ENCODE data around the gene SLX4IP.

DNA sequence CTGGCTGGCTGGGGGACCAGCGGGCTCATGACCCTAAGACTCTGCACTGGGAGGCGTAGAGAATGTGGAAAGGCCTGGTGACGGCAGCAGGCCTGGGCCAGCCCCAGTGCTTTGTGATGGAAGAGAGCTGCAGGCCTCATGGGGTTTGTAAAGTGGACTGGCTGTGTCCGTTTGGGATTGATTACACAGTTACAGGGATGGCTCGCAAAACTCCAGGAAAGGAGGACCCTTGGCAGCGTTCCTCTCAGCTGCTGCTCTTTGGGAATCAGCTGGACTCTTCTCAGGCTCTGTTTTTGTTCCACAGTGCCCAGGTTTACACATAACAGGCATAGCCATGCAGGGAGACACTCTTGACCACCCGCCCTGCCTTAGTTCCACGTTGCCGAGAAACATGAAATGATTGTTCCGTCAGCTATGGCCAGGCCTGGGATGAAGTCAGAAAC, 89.0 kb downstream of the SLX4IP start:
- TF ChIP-seq, protein P1, sequence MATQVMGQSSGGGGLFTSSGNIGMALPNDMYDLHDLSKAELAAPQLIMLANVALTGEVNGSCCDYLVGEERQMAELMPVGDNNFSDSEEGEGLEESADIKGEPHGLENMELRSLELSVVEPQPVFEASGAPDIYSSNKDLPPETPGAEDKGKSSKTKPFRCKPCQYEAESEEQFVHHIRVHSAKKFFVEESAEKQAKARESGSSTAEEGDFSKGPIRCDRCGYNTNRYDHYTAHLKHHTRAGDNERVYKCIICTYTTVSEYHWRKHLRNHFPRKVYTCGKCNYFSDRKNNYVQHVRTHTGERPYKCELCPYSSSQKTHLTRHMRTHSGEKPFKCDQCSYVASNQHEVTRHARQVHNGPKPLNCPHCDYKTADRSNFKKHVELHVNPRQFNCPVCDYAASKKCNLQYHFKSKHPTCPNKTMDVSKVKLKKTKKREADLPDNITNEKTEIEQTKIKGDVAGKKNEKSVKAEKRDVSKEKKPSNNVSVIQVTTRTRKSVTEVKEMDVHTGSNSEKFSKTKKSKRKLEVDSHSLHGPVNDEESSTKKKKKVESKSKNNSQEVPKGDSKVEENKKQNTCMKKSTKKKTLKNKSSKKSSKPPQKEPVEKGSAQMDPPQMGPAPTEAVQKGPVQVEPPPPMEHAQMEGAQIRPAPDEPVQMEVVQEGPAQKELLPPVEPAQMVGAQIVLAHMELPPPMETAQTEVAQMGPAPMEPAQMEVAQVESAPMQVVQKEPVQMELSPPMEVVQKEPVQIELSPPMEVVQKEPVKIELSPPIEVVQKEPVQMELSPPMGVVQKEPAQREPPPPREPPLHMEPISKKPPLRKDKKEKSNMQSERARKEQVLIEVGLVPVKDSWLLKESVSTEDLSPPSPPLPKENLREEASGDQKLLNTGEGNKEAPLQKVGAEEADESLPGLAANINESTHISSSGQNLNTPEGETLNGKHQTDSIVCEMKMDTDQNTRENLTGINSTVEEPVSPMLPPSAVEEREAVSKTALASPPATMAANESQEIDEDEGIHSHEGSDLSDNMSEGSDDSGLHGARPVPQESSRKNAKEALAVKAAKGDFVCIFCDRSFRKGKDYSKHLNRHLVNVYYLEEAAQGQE (IDR thresholded peaks at IDR 0.05; ENCODE audit: insufficient read depth in 1 of 2, low read depth in 2 of 2, low read length in 2 of 2): no peak
- no peak for TF ChIP-seq TAF1 (IDR thresholded peaks at IDR 0.05; ENCODE audit: borderline replicate concordance, insufficient read depth, low read length)
- no peak for TF ChIP-seq POLR2AphosphoS5 (IDR thresholded peaks at IDR 0.05; ENCODE audit: low read depth, low read length)
- TF ChIP-seq SIN3A (IDR thresholded peaks at IDR 0.05; ENCODE audit: borderline replicate concordance, insufficient read depth, low read length): no peak

Data from PFSK-1 (cell line).